AG08395 (cell line): ENCODE measurements around the gene KRTAP11-1.

ENCODE experiments used
- DNase-seq: peaks from one replicate; pipeline ENCODE4 v3.0.0; 2012; ENCODE audit warnings: mixed read lengths, low spot score

KRTAP11-1 gene

GRCh38 chr21:30881480-30881879 is at the start of gene KRTAP11-1:
TSS of gene KRTAP11-1 (minus strand) at chr21:30881580. CDS start at chr21:30881524, 56 bp downstream.
- DNase-seq: no peak

GRCh38 chr21:30924146-30924700 is 42.8 kb upstream of the KRTAP11-1 start:
- DNase-seq: no peak

- no peak for DNase-seq
Observed at GRCh38 chr21:30921129-30921528, 39.7 kb upstream of the KRTAP11-1 start.

- no peak for DNase-seq
Observed at GRCh38 chr21:30917557-30917956, 36.2 kb upstream of the KRTAP11-1 start.

GRCh38 chr21:30900881-30901280 is 19.5 kb upstream of the KRTAP11-1 start:
- no peak for DNase-seq

GRCh38 chr21:30882866-30883597 is 1.7 kb upstream of the KRTAP11-1 start:
- no peak for DNase-seq

DNA sequence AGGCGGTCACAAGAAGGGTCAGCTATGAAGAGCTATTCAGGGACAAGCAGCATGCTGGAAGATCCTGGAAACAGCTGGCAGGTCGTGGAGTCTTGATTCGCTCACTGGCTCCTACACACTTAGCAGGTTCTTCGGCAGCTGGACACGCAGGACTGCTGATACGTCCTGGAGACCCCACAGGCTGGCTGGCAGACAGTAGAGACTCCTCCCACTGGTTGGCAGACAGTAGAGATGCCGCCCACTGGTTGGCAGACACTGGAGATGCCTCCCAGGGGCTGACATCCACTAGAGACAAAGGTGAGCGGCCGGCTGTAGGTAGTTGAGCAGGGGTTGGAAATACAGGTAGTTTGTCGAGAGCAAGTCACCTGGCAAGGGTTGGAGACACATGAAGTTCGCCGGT is 466 bp downstream of the KRTAP11-1 start:
- DNase-seq: no peak

DNA sequence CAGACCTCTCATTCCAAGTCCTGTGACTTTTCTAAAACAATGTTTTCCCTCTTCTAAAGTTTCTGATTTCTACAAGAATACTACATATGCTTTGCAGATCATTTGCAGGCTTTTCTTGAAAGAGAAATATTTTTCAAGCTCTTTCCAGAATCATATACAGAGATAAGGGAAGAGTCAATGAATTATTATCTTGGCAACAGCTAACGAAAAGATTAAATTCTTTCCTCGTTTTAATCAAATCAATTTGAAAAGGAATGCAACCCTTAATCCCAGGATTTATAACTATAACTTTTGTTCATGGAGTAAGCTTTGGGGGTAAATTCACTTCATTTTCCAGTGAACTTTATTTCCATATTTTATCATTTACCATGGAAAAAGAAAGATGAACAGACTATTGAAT is 6.9 kb downstream of the KRTAP11-1 start:
- DNase-seq: no peak

DNA sequence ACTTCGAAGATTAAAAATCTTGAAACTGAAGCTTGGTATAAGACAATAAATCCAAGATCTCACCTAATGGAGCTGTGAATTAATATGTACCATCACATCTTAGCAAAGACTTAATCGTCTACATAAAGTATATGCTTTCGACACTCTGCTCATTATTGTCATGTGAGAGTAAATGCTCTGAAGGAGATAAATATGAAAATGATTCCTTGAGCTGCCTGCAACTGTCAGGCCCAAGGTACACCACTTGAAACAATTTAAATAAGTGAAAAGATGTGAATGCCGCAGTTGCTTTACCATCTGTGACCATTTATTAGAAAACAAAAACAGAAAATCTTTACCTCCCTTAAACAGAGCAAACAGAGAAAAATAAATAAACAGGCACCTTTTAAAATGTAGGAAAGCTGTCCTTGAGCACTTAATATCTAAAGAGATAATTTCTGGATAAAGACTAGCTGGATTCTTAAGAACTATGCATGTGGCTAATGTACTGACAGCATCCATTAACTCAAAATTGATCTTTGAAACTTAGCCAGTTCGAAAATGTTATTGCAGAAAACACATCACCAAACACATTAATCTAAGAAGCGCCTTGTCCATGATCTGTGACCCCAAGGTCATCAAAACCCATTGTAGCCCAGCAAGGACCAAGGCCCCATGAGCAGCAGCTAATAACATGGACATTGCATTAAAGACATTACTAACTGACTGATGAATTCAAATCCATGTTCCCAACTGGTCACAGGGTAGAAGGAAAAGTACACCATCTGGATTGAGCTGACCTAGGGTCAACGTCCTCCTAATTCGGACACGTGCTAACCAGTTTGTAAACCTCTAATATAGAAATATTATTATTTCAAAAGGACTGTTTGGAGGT is 33.5 kb downstream of the KRTAP11-1 start:
- no peak for DNase-seq

DNA sequence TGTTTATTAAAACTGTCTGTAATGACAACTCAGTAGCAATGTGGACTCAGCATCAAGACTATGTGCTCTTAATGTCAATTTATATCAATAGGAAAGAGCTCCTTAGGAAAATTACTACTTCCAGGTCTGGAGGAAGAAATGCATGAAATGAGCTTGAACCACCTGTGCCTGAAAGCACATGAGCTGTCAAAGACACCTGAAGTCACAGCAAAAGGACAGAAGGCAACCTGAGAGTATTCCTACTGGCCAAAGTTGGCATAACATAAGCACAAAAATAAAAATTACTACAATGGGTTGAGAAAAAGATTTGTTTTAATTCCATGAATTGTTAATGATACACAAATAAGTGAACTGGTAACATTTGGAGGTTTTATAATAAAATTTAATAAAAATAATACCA is 38.4 kb downstream of the KRTAP11-1 start:
- DNase-seq: no peak

GRCh38 chr21:30839304-30839703 is 42.1 kb downstream of the KRTAP11-1 start:
- no peak for DNase-seq

DNA sequence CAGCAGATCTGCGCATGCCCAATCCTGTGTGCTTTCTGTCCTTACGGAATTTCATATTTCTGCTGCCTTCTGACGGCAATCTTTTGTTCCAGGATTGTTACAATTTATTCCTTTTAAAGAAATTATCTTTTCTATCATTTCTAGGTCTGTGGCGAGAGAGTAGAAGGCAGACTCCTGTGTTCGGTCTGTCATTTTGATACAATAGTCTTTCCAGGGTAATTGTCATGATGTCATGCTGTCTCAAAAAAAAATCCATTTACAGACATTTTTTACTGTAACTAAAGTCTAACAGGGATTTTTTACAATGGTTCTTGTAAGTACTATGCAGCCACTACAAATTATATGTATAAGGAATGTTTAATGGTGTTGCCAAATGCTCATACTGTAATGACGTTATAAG is 42.8 kb downstream of the KRTAP11-1 start:
- DNase-seq: no peak

- DNase-seq: no peak
Observed at GRCh38 chr21:30831194-30831765, 50.1 kb downstream of the KRTAP11-1 start.
